HFF-Myc (cell line): ENCODE data around the gene HOXC12.
A peak's percentile ranks its signal among the peaks of the same experiment; 100 is the strongest.

Source experiments
- DNase-seq: peaks from one replicate; pipeline ENCODE4 v3.0.0-alpha.2; 2011; ENCODE audit warnings: low read depth; ENCODE audit errors: extremely low read depth
- H3K4me3 ChIP-seq: replicated peaks from 2 replicates; pipeline ENCODE4 v1.5.1; 2011; ENCODE audit warnings: low read depth, mild to moderate bottlenecking, control low read depth, low read length
- CTCF ChIP-seq: IDR thresholded peaks from 2 replicates; pipeline ENCODE4 v1.5.1; 2012; ENCODE audit warnings: mild to moderate bottlenecking, low read depth, low read length, control low read depth; ENCODE audit errors: missing control alignments

HOXC12 gene

GRCh38 chr12:53974084-53975063, 19.7 kb downstream of the HOXC12 start, which contains the start of gene HOTAIR:
TSS of gene HOTAIR (minus strand) at chr12:53974954.
- no peak for TF ChIP-seq CTCF
- no peak for DNase-seq
- H3K4me3 ChIP-seq = peak within 1 kb of the TSS; percentile 47

GRCh38 chr12:53975064-53975471, 20.4 kb downstream of the HOXC12 start:
- no peak for TF ChIP-seq CTCF
- H3K4me3 ChIP-seq = peak overlapping the region; percentile 47
- DNase-seq = no peak

GRCh38 chr12:53975479-53976152, 20.9 kb downstream of the HOXC12 start:
- no peak overlapping the region for H3K4me3 ChIP-seq
- TF ChIP-seq CTCF = no peak
- DNase-seq = no peak

- DNase-seq = peak; percentile 42
- TF ChIP-seq CTCF = no peak
- no peak overlapping the region for H3K4me3 ChIP-seq
Observed at GRCh38 chr12:53976172-53976822, 21.6 kb downstream of the HOXC12 start.

- TF ChIP-seq CTCF = no peak
- no peak overlapping the region for H3K4me3 ChIP-seq
- no peak for DNase-seq
Observed at GRCh38 chr12:53976823-53977595, 22.3 kb downstream of the HOXC12 start.
